WTC11 (cell line): Measurements from ENCODE around the gene RPL13A. TPM values are rescaled to one million over a fixed set of nuclear protein-coding genes. Genes with fewer than 3 reads are reported as not detected.

Source experiments
- ATAC-seq: fragments of 200-7000 bp; cut with Tn5 transposase; 2 replicates; pipeline ENCODE4 v1.10.0; 2021; ENCODE audit warnings: mild to moderate bottlenecking, moderate library complexity
- CTCF ChIA-PET: fragments of 300-600 bp; sonication (Branson Sonifier 250); formaldehyde crosslinking; loops from one replicate; lab custom pipeline; 2021; ENCODE audit warnings: antibody characterized with exemption; lab: Charles Lee
- POLR2A ChIA-PET: fragments of 350-600 bp; sonication (Branson Sonifier 250); formaldehyde crosslinking; loops from one replicate; lab custom pipeline; 2021; ENCODE audit warnings: antibody characterized with exemption; lab: Charles Lee
- DNase-seq: peaks from one replicate; pipeline ENCODE4 v3.0.0; 2021; ENCODE audit warnings: low spot score
- H3K27ac Mint-ChIP-seq: 2 replicates; pipeline ENCODE4 v1.8.0; 2021; ENCODE audit warnings: mixed read lengths
- H3K27me3 Mint-ChIP-seq: 2 replicates; pipeline ENCODE4 v1.8.0; 2021; ENCODE audit warnings: low read depth, mild to moderate bottlenecking, moderate library complexity, mixed read lengths
- H3K36me3 Mint-ChIP-seq: 2 replicates; pipeline ENCODE4 v1.8.0; 2021; ENCODE audit warnings: mixed read lengths
- H3K4me1 Mint-ChIP-seq: 2 replicates; pipeline ENCODE4 v1.8.0; 2022; ENCODE audit warnings: mixed read lengths
- H3K4me3 Mint-ChIP-seq: 2 replicates; pipeline ENCODE4 v1.8.0; 2021; ENCODE audit warnings: mild to moderate bottlenecking, moderate library complexity, mixed read lengths
- H3K9me3 Mint-ChIP-seq: 2 replicates; pipeline ENCODE4 v1.8.0; 2021; ENCODE audit warnings: mixed read lengths
- CTCF ChIP-seq: fragments of 200-600 bp; IDR thresholded peaks from 2 replicates; pipeline ENCODE4 v1.8.0; 2022; ENCODE audit warnings: antibody characterized with exemption
- ELF4 ChIP-seq: sonication (generic); formaldehyde crosslinking; IDR thresholded peaks from 2 replicates; pipeline ENCODE4 v1.8.1; 2022; ENCODE audit warnings: low read depth, mild to moderate bottlenecking, moderate library complexity, missing genetic modification reagents
- ETV6 ChIP-seq: sonication (generic); formaldehyde crosslinking; IDR thresholded peaks from 2 replicates; pipeline ENCODE4 v1.8.1; 2022; ENCODE audit warnings: mild to moderate bottlenecking, missing genetic modification reagents
- GABPB1 ChIP-seq: sonication (generic); formaldehyde crosslinking; IDR thresholded peaks from 2 replicates; pipeline ENCODE4 v1.8.1; 2023; ENCODE audit warnings: mild to moderate bottlenecking, missing genetic modification reagents
- IRF2 ChIP-seq: sonication (generic); formaldehyde crosslinking; IDR thresholded peaks from 2 replicates; pipeline ENCODE4 v1.8.0; 2022; ENCODE audit warnings: low read depth, missing genetic modification reagents, borderline replicate concordance
- JAZF1 ChIP-seq: fragments of 250-450 bp; sonication (Bioruptor Pico); IDR thresholded peaks from 2 replicates; pipeline ENCODE4 v1.9.0; 2021; ENCODE audit warnings: moderate library complexity, mild to moderate bottlenecking, inconsistent platforms
- MAX ChIP-seq: sonication (generic); formaldehyde crosslinking; IDR thresholded peaks from 2 replicates; pipeline ENCODE4 v1.8.0; 2022; ENCODE audit warnings: mild to moderate bottlenecking, missing genetic modification reagents
- MXD4 ChIP-seq: fragments of 250-450 bp; sonication (Bioruptor Pico); IDR thresholded peaks from 2 replicates; pipeline ENCODE4 v1.8.0; 2021; ENCODE audit warnings: mild to moderate bottlenecking, moderate library complexity, borderline replicate concordance
- MYBL2 ChIP-seq: sonication (generic); formaldehyde crosslinking; IDR thresholded peaks from 2 replicates; pipeline ENCODE4 v1.8.1; 2023; ENCODE audit warnings: mild to moderate bottlenecking, moderate library complexity, missing genetic modification reagents
- NFATC4 ChIP-seq: fragments of 250-450 bp; sonication (Bioruptor Pico); IDR thresholded peaks from 2 replicates; pipeline ENCODE4 v1.9.0; 2021; ENCODE audit warnings: mild to moderate bottlenecking
- NFYB ChIP-seq: sonication (generic); formaldehyde crosslinking; conservative IDR thresholded peaks from 2 replicates; pipeline ENCODE4 v1.8.0; 2022; ENCODE audit warnings: low read depth, missing genetic modification reagents
- NR2C2 ChIP-seq: sonication (generic); formaldehyde crosslinking; IDR thresholded peaks from 2 replicates; pipeline ENCODE4 v1.8.0; 2022; ENCODE audit warnings: mild to moderate bottlenecking, missing genetic modification reagents
- PRDM15 ChIP-seq: sonication (generic); formaldehyde crosslinking; IDR thresholded peaks from 2 replicates; pipeline ENCODE4 v1.8.0; 2022; ENCODE audit warnings: missing genetic modification reagents
- RORB ChIP-seq: fragments of 250-450 bp; sonication (Bioruptor Pico); IDR thresholded peaks from 2 replicates; pipeline ENCODE4 v1.9.0; 2021; ENCODE audit warnings: mild to moderate bottlenecking
- TEAD4 ChIP-seq: sonication (generic); formaldehyde crosslinking; IDR thresholded peaks from 2 replicates; pipeline ENCODE4 v1.8.0; 2022; ENCODE audit warnings: mild to moderate bottlenecking, missing genetic modification reagents
- ZNF121 ChIP-seq: sonication (generic); formaldehyde crosslinking; IDR thresholded peaks from 2 replicates; pipeline ENCODE4 v1.8.0; 2023; ENCODE audit warnings: missing genetic modification reagents
- ZNF138 ChIP-seq: sonication (generic); formaldehyde crosslinking; conservative IDR thresholded peaks from 2 replicates; pipeline ENCODE4 v1.8.1; 2022; ENCODE audit warnings: mild to moderate bottlenecking, moderate library complexity, missing genetic modification reagents
- ZNF396 ChIP-seq: fragments of 250-450 bp; sonication (Bioruptor Pico); IDR thresholded peaks from 2 replicates; pipeline ENCODE4 v1.8.0; 2021; ENCODE audit warnings: mild to moderate bottlenecking, moderate library complexity, borderline replicate concordance
- ZNF425 ChIP-seq: fragments of 250-450 bp; sonication (Bioruptor Pico); conservative IDR thresholded peaks from 2 replicates; pipeline ENCODE4 v1.9.0; 2021; ENCODE audit warnings: mild to moderate bottlenecking
- ZNF671 ChIP-seq: fragments of 250-450 bp; sonication (Bioruptor Pico); IDR thresholded peaks from 2 replicates; pipeline ENCODE4 v1.8.0; 2021; ENCODE audit warnings: mild to moderate bottlenecking
- total RNA-seq: library from RNA; stranded (reverse); gene quantifications from 3 replicates; pipeline ENCODE4 v1.2.3, GENCODE V29; 2021

RPL13A gene
- total RNA-seq, 1 experiment from 2014 or later: 3,861 TPM

- ChIA-PET CTCF (no interaction called here), POLR2A (no interaction called here)
- Mint-ChIP-seq H3K4me1 (peaks cover 42% of the 10 kb centered on the region), H3K27me3 (no peaks in the 10 kb centered on the region), H3K4me3 (peak overlapping the region; percentile 97), H3K9me3 (no peaks in the 10 kb centered on the region), H3K27ac (peak overlapping the region; percentile 98), H3K36me3 (peaks cover 34% of the 10 kb centered on the region)
- DNase-seq: no peak
- no peak for ATAC-seq
- peak; percentile 45; the same call in 1 of the 2 replicates for TF ChIP-seq NFATC4 (CRISPR knock-in tag)
- TF ChIP-seq ZNF396 (CRISPR knock-in tag): no peak
Measured at GRCh38 chr19:49497789-49498103, 10.3 kb downstream of the RPL13A start.

- DNase-seq: no peak
- POLR2A ChIA-PET: no interaction called here
- TF ChIP-seq ZNF671 (CRISPR knock-in tag): peak; percentile 25; the same call in 1 of the 2 replicates
- no peak for TF ChIP-seq GABPB1
- peaks cover 31% of the 10 kb centered on the region for H3K36me3 Mint-ChIP-seq
- H3K9me3 Mint-ChIP-seq: no peaks in the 10 kb centered on the region
- H3K4me3 Mint-ChIP-seq: peak overlapping the region; percentile 97
- no peak for ATAC-seq
- H3K27me3 Mint-ChIP-seq: no peaks in the 10 kb centered on the region
- H3K27ac Mint-ChIP-seq: peak overlapping the region; percentile 93
- CTCF ChIA-PET: interaction anchor here (1.2 kb wide), 1 partner anchor 48 kb away, joined by 5 read pairs; no protein-coding TSS in a partner anchor
- peaks cover 46% of the 10 kb centered on the region for H3K4me1 Mint-ChIP-seq
Measured at GRCh38 chr19:49498475-49498874, 11.1 kb downstream of the RPL13A start.

GRCh38 chr19:49499030-49499670, 11.7 kb downstream of the RPL13A start:
- ATAC-seq (no peak), DNase-seq (no peak)
- peak overlapping the region; percentile 97 for H3K4me3 Mint-ChIP-seq
- ChIA-PET POLR2A (interaction anchor here (1.1 kb wide), 1 partner anchor 31 kb away, joined by 3 read pairs; no protein-coding TSS in a partner anchor), CTCF (interaction anchor here (1.2 kb wide), 1 partner anchor 47 kb away, joined by 5 read pairs; no protein-coding TSS in a partner anchor)
- no peaks in the 10 kb centered on the region for H3K9me3 Mint-ChIP-seq
- TF ChIP-seq NFYB (CRISPR knock-in tag) (no peak), ZNF121 (CRISPR knock-in tag) (no peak), ETV6 (CRISPR knock-in tag) (no peak), ZNF138 (CRISPR knock-in tag) (no peak), TEAD4 (CRISPR knock-in tag) (no peak), RORB (no peak), MYBL2 (CRISPR knock-in tag) (no peak), JAZF1 (CRISPR knock-in tag) (no peak), IRF2 (CRISPR knock-in tag) (no peak), ZNF671 (CRISPR knock-in tag) (no peak; the same call in 1 of the 2 replicates), ZNF425 (CRISPR knock-in tag) (no peak), NFATC4 (CRISPR knock-in tag) (no peak), NR2C2 (CRISPR knock-in tag) (no peak), MAX (no peak)
- peaks cover 31% of the 10 kb centered on the region for H3K36me3 Mint-ChIP-seq
- no peaks in the 10 kb centered on the region for H3K27me3 Mint-ChIP-seq
- peaks cover 46% of the 10 kb centered on the region for H3K4me1 Mint-ChIP-seq
- H3K27ac Mint-ChIP-seq: peak overlapping the region; percentile 93

GRCh38 chr19:49502866-49503581, 15.6 kb downstream of the RPL13A start:
- CTCF ChIA-PET: interaction anchor here (0.5 to 2.4 kb wide), 9 partner anchors 24 to 173 kb away, joined by 3 to 20 read pairs (median 5); partner anchors contain the start of gene PRMT1
- peaks cover 31% of the 10 kb centered on the region for H3K4me1 Mint-ChIP-seq
- H3K36me3 Mint-ChIP-seq: peaks cover 14% of the 10 kb centered on the region
- no peak for ATAC-seq
- POLR2A ChIA-PET: interaction anchor here (1.0 to 1.4 kb wide), 3 partner anchors 43 to 347 kb away, joined by 3 to 5 read pairs (median 3); partner anchors contain the start of gene NOSIP
- H3K27me3 Mint-ChIP-seq: no peaks in the 10 kb centered on the region; the same call in 1 of the 2 replicates
- H3K27ac Mint-ChIP-seq: no peak overlapping the region
- TF ChIP-seq MXD4 (CRISPR knock-in tag): no peak
- no peak for TF ChIP-seq PRDM15 (CRISPR knock-in tag)
- TF ChIP-seq IRF2 (CRISPR knock-in tag): no peak
- peak; percentile 29; the same call in 1 of the 2 replicates for TF ChIP-seq CTCF
- TF ChIP-seq ELF4 (CRISPR knock-in tag): no peak
- no peak for TF ChIP-seq ZNF138 (CRISPR knock-in tag)
- H3K4me3 Mint-ChIP-seq: no peak overlapping the region
- no peak for DNase-seq
- H3K9me3 Mint-ChIP-seq: no peaks in the 10 kb centered on the region
